H1 (cell line): Measurements from ENCODE around the gene LPCAT1. TPM values are rescaled to one million over a fixed set of nuclear protein-coding genes. Genes with fewer than 3 reads are reported as not detected.
A peak's percentile ranks its signal among the peaks of the same experiment; 100 is the strongest.

ENCODE experiments used
- CTCF ChIA-PET: fragments of 300-600 bp; sonication (Branson Sonifier 250); formaldehyde crosslinking; loops from one replicate; lab custom pipeline; 2021; ENCODE audit not compliant: partially characterized antibody; lab: Charles Lee
- POLR2A ChIA-PET: fragments of 300-600 bp; sonication (Branson Sonifier 250); formaldehyde crosslinking; loops from one replicate; lab custom pipeline; 2021; ENCODE audit warnings: inconsistent platforms; ENCODE audit not compliant: partially characterized antibody; lab: Charles Lee
- DNase-seq, 2 experiments: peaks; one replicate each; pipeline versions ENCODE4 v3.0.0 to v3.0.0-alpha.2; 2010 to 2022; ENCODE audit warnings: low spot score in 2 of 2, low read depth in 1 of 2, mixed read lengths in 1 of 2
- FAIRE-seq: peaks from 2 replicates; lab custom pipeline; 2011; peaks lifted over from hg19 to GRCh38; lab: Jason Lieb, UNC
- H2AFZ ChIP-seq: 2 replicates; pipeline ENCODE4 v1.8.1; 2012; ENCODE audit warnings: low read length, inconsistent platforms
- H2AK5ac ChIP-seq: 2 replicates; pipeline ENCODE4 v1.6.1; 2013; ENCODE audit warnings: low read depth, low read length
- H2BK120ac ChIP-seq: replicated peaks from 2 replicates; pipeline ENCODE3; 2013; ENCODE audit warnings: low read depth, low read length, inconsistent platforms
- H2BK12ac ChIP-seq: 2 replicates; pipeline ENCODE4 v1.6.1; 2013; ENCODE audit warnings: low read depth, low read length
- H2BK15ac ChIP-seq: 2 replicates; pipeline ENCODE4 v1.6.1; 2013; ENCODE audit warnings: low read length
- H2BK20ac ChIP-seq: 2 replicates; pipeline ENCODE4 v1.6.1; 2013; ENCODE audit warnings: low read length
- H2BK5ac ChIP-seq: 2 replicates; pipeline ENCODE4 v1.6.1; 2013; ENCODE audit warnings: low read depth, low read length
- H3K14ac ChIP-seq: 2 replicates; pipeline ENCODE4 v1.6.1; 2013; ENCODE audit warnings: inconsistent platforms; ENCODE audit not compliant: insufficient read length
- H3K18ac ChIP-seq: 2 replicates; pipeline ENCODE4 v1.6.1; 2013; ENCODE audit warnings: low read length; ENCODE audit errors: extremely low read depth
- H3K23ac ChIP-seq: 2 replicates; pipeline ENCODE4 v1.6.1; 2013; ENCODE audit warnings: inconsistent platforms; ENCODE audit not compliant: insufficient read length
- H3K23me2 ChIP-seq: 2 replicates; pipeline ENCODE4 v1.6.1; 2013; ENCODE audit warnings: low read depth, low read length
- H3K27ac ChIP-seq: 2 replicates; pipeline ENCODE4 v1.6.1; 2011; ENCODE audit warnings: low read depth, low read length, inconsistent platforms
- H3K27me3 ChIP-seq, 4 experiments: replicated peaks in 1 of 4; 1 replicate in 1 of 4; 2 replicates in 3 of 4; pipeline versions ENCODE4 v1.6.1 to v1.8.1; 2011 to 2013; ENCODE audit warnings: low read length in 3 of 4, mild to moderate bottlenecking in 3 of 4, inconsistent platforms in 2 of 4, mixed read lengths in 2 of 4, moderate library complexity in 1 of 4; ENCODE audit not compliant: control insufficient read depth in 3 of 4, insufficient read depth in 3 of 4; ENCODE audit errors: extremely low read depth in 1 of 4
- H3K36me3 ChIP-seq, 4 experiments: 2 replicates each; pipeline versions ENCODE4 v1.6.1 to v1.8.1; 2011 to 2013; ENCODE audit warnings: mild to moderate bottlenecking in 4 of 4, low read length in 3 of 4, moderate library complexity in 2 of 4, control low read depth in 1 of 4, inconsistent platforms in 1 of 4; ENCODE audit not compliant: insufficient read depth in 4 of 4, control insufficient read depth in 2 of 4
- H3K4ac ChIP-seq: replicated peaks from 2 replicates; pipeline ENCODE3; 2013; ENCODE audit warnings: low read length, low read depth, mixed read lengths, inconsistent platforms; ENCODE audit not compliant: insufficient read length
- H3K4me1 ChIP-seq, 4 experiments: replicated peaks in 1 of 4; 1 replicate in 1 of 4; 2 replicates in 3 of 4; pipeline versions ENCODE4 v1.6.1 to v1.8.1; 2011 to 2013; ENCODE audit warnings: low read length in 3 of 4, inconsistent platforms in 2 of 4, mixed read lengths in 1 of 4; ENCODE audit not compliant: insufficient read depth in 4 of 4, control insufficient read depth in 3 of 4
- H3K4me2 ChIP-seq, 2 experiments: 2 replicates each; pipeline versions ENCODE4 v1.6.1 to v1.8.1; 2011 to 2013; ENCODE audit warnings: low read depth in 2 of 2, low read length in 2 of 2, control low read depth in 1 of 2, inconsistent platforms in 1 of 2, mild to moderate bottlenecking in 1 of 2; ENCODE audit not compliant: insufficient read depth in 1 of 2
- H3K4me3 ChIP-seq, 4 experiments: fragments of 200-600, 300-600 bp in 1 of 4; sonication (generic), shearing (Covaris generic), sonication (Bioruptor Twin) in 1 of 4; 2 replicates each; pipeline versions ENCODE4 v1.5.1 to v1.8.1; 2011 to 2016; ENCODE audit warnings: low read length in 4 of 4, low read depth in 3 of 4, control low read depth in 2 of 4, inconsistent platforms in 2 of 4, mild to moderate bottlenecking in 2 of 4, mixed read lengths in 1 of 4, moderate library complexity in 1 of 4; ENCODE audit not compliant: insufficient read depth in 2 of 4; ENCODE audit errors: extremely low read depth in 1 of 4
- H3K56ac ChIP-seq: replicated peaks from 2 replicates; pipeline ENCODE3; 2013; ENCODE audit warnings: low read depth, mild to moderate bottlenecking, mixed read lengths, low read length, inconsistent platforms; ENCODE audit not compliant: insufficient read length
- H3K79me1 ChIP-seq: 2 replicates; pipeline ENCODE4 v1.6.1; 2013; ENCODE audit warnings: low read depth, low read length, control low read depth
- H3K79me2 ChIP-seq, 2 experiments: 2 replicates each; pipeline versions ENCODE4 v1.6.1 to v1.8.1; 2012 to 2013; ENCODE audit warnings: low read length in 2 of 2, mild to moderate bottlenecking in 2 of 2, inconsistent platforms in 1 of 2; ENCODE audit not compliant: insufficient read depth in 2 of 2, control insufficient read depth in 1 of 2
- H3K9ac ChIP-seq, 4 experiments: replicated peaks in 1 of 4; 1 replicate in 1 of 4; 2 replicates in 3 of 4; pipeline versions ENCODE4 v1.6.1 to v1.8.1; 2011 to 2013; ENCODE audit warnings: low read depth in 3 of 4, low read length in 3 of 4, control low read depth in 2 of 4, mild to moderate bottlenecking in 2 of 4, moderate library complexity in 2 of 4, inconsistent platforms in 1 of 4; ENCODE audit errors: extremely low read depth in 1 of 4
- H3K9me3 ChIP-seq, 2 experiments: 2 replicates each; pipeline versions ENCODE4 v1.6.1 to v1.8.1; 2012 to 2013; ENCODE audit warnings: mild to moderate bottlenecking in 2 of 2, moderate library complexity in 2 of 2, control low read depth in 1 of 2, inconsistent platforms in 1 of 2, low read depth in 1 of 2, low read length in 1 of 2, mixed read lengths in 1 of 2; ENCODE audit not compliant: insufficient read depth in 2 of 2
- H4K20me1 ChIP-seq, 2 experiments: replicated peaks in 1 of 2; 2 replicates each; pipeline versions ENCODE3 to v1.8.1; 2011 to 2013; ENCODE audit warnings: inconsistent platforms in 2 of 2, low read length in 2 of 2, mild to moderate bottlenecking in 1 of 2; ENCODE audit not compliant: insufficient read depth in 2 of 2, control insufficient read depth in 1 of 2
- H4K5ac ChIP-seq: 2 replicates; pipeline ENCODE4 v1.6.1; 2013; ENCODE audit warnings: low read length, low read depth, mixed read lengths, inconsistent platforms; ENCODE audit not compliant: insufficient read length
- H4K8ac ChIP-seq: 2 replicates; pipeline ENCODE4 v1.8.0; 2013; ENCODE audit warnings: mild to moderate bottlenecking, moderate library complexity, low read length, inconsistent platforms; ENCODE audit not compliant: insufficient read depth; ENCODE audit errors: extremely low read depth
- H4K91ac ChIP-seq: replicated peaks from 2 replicates; pipeline ENCODE3; 2013; ENCODE audit warnings: low read length, mixed read lengths, inconsistent platforms; ENCODE audit not compliant: insufficient read length
- KDM1A ChIP-seq: fragments of 200-600, 300-600 bp; sonication (generic); IDR thresholded peaks from 2 replicates; pipeline ENCODE4 v1.7.1; 2016; ENCODE audit warnings: mild to moderate bottlenecking, low read length, borderline replicate concordance
- POLR2AphosphoS5 ChIP-seq: IDR thresholded peaks from 2 replicates; pipeline ENCODE4 v1.6.1; 2011; ENCODE audit warnings: low read depth, low read length
- WGBS, 2 experiments: shearing (Covaris generic) in 1 of 2; methylation state at CpG; one replicate each; pipeline versions ENCODE4 v1.1.6 to v1.1.7; 2013 to 2015; ENCODE audit warnings: low lambda C conversion rate in 2 of 2, mixed read lengths in 2 of 2, inconsistent platforms in 1 of 2, low coverage in 1 of 2, missing lambda C conversion rate in 1 of 2; ENCODE audit not compliant: insufficient replicate concordance in 2 of 2, insufficient coverage in 1 of 2, insufficient read length in 1 of 2; ENCODE audit errors: extremely low coverage in 1 of 2, missing lambda C conversion rate in 1 of 2; 5-methylcytosine and 5-hydroxymethylcytosine counted together
- polyA plus RNA-seq, 7 experiments: library from polyadenylated mRNA; depleted of rRNA in 3 of 7; stranded (reverse) in 5 of 7; unstranded in 2 of 7; fragments of >200 nt in 5 of 7; fragments of 200-250 nt in 2 of 7; gene quantifications; 1 replicate in 5 of 7; 2 replicates in 1 of 7; 4 replicates in 1 of 7; pipeline versions ENCODE4 v1.2.1 to v1.2.3, GENCODE V29; 2011 to 2013; ENCODE audit warnings: missing spikeins in 2 of 7, mixed read lengths in 2 of 7
- total RNA-seq: library from RNA; stranded (reverse); fragmentation: NEBNext Ultra II Directional; extraction: Animal tissue kit (Norgen Biotek cat#: 25700); gene quantifications from 2 replicates; pipeline ENCODE4 v1.2.1, GENCODE V29; 2021

LPCAT1 gene
- total and polyA plus RNA-seq, 2 of the 8 experiments (the other 6 are each of a cell fraction or from before 2014, with no cell fraction given), result 107 to 260 TPM

DNA sequence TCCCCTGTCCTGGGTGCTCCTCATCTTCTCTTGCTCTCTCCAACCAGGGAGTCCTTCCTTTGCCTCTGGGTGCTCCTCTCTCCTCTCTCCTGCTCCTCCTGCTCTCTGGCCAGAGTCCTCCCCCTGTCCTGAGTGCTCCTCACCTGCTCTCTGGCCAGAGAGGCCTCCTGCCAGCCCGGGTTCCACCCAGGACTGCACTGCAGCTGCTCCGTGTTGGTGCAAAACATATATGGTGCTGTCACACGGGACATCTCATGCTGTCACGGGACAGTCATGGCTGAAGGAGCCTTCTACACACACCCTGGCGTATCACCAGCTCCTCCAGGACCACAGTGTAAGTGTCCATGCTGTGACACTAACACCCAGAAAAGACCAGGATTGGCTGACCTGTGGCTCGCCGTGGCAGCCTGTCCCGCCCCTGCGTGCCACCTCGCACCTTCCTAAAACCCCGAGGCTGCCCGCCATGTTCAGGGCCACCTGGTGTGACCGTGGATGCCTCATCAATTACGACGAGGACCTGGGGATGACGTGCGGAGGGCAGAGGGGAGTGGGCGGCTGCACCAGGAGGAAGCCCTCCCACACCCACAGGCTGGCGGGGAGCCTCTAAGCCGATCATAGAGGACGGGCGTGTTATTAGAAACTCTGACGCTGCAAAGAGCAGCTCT is 50.7 kb downstream of the LPCAT1 start:
- Histone ChIP-seq H2BK5ac (no peak overlapping the region), H3K4me2 (no peak overlapping the region), H3K79me2 (no peaks in the 10 kb centered on the region), H2BK120ac (no peak overlapping the region), H2AK5ac (no peak overlapping the region), H3K79me1 (no peaks in the 10 kb centered on the region), H3K4me3 (no peak overlapping the region), H4K8ac (0 out of 2 replicates have a peak overlapping the region, but pooled peaks have one; percentile 23), H4K91ac (no peak overlapping the region), H3K36me3 (peaks cover 29 to 80% (median 62%) of the 10 kb centered on the region in 4 experiments), H3K27me3 (no peaks in the 10 kb centered on the region), H3K23ac (no peak overlapping the region), H2AFZ (no peak overlapping the region), H3K23me2 (0 out of 2 replicates have a peak, but pooled peaks cover 1% of the 10 kb centered on the region), H3K56ac (no peak overlapping the region), H3K9me3 (no peaks in the 10 kb centered on the region), H2BK12ac (no peak overlapping the region), H3K4ac (no peak overlapping the region), H3K4me1 (no peaks in the 10 kb centered on the region), H4K5ac (no peak overlapping the region), H3K14ac (no peak overlapping the region), H3K18ac (no peak overlapping the region), H3K9ac (no peak overlapping the region), H3K27ac (no peak overlapping the region), H2BK15ac (no peak overlapping the region), H2BK20ac (no peak overlapping the region), H4K20me1 (peaks cover 4 to 19% of the 10 kb centered on the region in 2 experiments)
- CTCF ChIA-PET, result interaction anchor here (0.6 to 3.3 kb wide), 3 partner anchors 29 to 225 kb away, joined by 3 to 12 read pairs (median 3); no protein-coding TSS in a partner anchor
- DNase-seq (no peak), FAIRE-seq (no peak)
- TF ChIP-seq KDM1A (no peak), POLR2AphosphoS5 (peak; percentile 51; the same call in 1 of the 2 replicates)
- 91% methylated on average over 23 of the region's 23 CpGs; no CpG with 5 or more reads in 1 of the 2 experiments for whole genome bisulfite sequencing, 2 experiments
- POLR2A ChIA-PET, result interaction anchor here (2.0 kb wide), 1 partner anchor 18 kb away, joined by 5 read pairs; no protein-coding TSS in a partner anchor
